Activated CD4-positive, alpha-beta T cell treated with anti-CD3 and anti-CD28 coated beads for 1 hour (primary cell): ENCODE results near the gene MFAP5.
"Not testable (repeated sequence)": the region's sequence is repeated elsewhere in the genome, so short reads cannot be mapped to it uniquely, and the experiment has no call there.

Experiments
- DNase-seq: peaks from one replicate; pipeline ENCODE4 v3.0.0-alpha.2; 2020

MFAP5 gene

GRCh38 chr12:8624750-8625149 lies 37.9 kb downstream of the MFAP5 start:
- not testable (repeated sequence) for DNase-seq

DNA sequence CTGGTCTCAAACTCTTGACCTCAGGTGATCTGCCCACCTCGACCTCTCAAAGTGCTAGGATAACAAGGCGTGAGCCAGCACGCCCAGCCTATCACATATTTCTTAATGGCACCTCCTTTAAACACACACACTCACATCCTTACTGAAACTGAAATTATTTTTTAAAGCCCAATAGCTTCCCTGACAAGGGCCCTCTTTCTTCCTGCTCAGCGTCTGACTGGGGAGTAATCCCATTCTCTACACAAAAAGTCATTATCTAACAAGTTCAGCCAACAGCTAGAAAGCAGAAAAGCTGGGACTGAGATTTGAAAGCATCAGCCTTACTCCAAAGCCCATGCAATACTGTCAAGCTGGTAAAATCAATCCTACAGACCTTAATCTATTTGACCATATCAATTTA lies 40.0 kb downstream of the MFAP5 start:
- no peak for DNase-seq

DNA sequence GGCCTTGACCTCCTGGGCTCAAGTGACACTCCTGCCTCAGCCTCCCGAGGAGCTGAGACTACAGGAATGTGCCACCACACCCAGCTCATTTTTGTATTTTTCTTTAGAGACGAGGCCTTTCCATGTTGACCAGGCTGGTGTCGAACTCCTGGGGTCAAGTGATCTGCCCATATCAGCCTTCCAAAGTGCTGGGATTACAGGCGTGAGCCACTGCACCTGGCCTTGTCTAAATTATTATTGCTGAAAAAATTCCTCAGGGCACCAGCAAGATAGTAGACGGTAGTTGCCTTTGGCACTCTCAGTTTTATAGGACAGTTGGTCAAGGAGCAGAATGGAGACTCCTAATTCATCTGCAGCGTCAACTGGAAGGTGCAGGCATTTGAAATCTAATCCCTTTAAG lies 47.4 kb downstream of the MFAP5 start:
- DNase-seq, result no peak

- not testable (repeated sequence) for DNase-seq
Measured at GRCh38 chr12:8613881-8614280, 48.7 kb downstream of the MFAP5 start.

- no peak for DNase-seq
Measured at GRCh38 chr12:8612629-8613028, 50.0 kb downstream of the MFAP5 start, which contains the start of gene AICDA. TSS of gene AICDA (minus strand) at chr12:8612859. CDS start at chr12:8612767, 92 bp downstream.

GRCh38 chr12:8609061-8609570 lies 53.5 kb downstream of the MFAP5 start:
- no peak for DNase-seq

GRCh38 chr12:8606890-8607289 lies 55.7 kb downstream of the MFAP5 start:
- DNase-seq, result no peak

- no peak for DNase-seq
Measured at GRCh38 chr12:8605057-8605456, 57.6 kb downstream of the MFAP5 start.

DNA sequence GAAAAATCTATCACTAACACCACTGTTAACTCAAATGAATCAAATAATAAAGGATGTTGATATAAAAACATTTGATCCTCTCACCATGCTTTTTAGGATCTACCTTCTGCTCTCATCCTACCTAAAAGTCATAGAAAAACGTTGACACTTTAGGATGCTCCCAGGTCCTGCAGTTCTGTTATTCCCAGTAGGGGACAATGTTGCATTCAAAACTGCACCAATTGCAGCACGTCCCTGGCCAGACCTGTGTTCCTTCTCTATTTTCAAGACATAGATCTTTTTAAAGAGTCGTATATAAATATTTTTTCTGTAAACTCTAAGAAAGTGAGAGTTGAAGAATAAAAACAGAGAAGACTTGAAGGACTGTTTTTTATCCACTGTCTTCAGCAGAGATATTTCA lies 58.8 kb downstream of the MFAP5 start:
- DNase-seq, result no peak

- no peak for DNase-seq
Measured at GRCh38 chr12:8603286-8603685, 59.3 kb downstream of the MFAP5 start.

- DNase-seq, result no peak
Measured at GRCh38 chr12:8596561-8596960, 66.1 kb downstream of the MFAP5 start.
